HG02852 (cell line): ENCODE data around the gene WBP1.
"Not testable (repeated sequence)": the region's sequence is repeated elsewhere in the genome, so short reads cannot be mapped to it uniquely, and the experiment has no call there.

ENCODE experiments used
- ATAC-seq: cut with Tn5 transposase; IDR thresholded peaks from one replicate; pipeline ENCODE4 v1.9.1; 2021; ENCODE audit warnings: mild to moderate bottlenecking, moderate library complexity; ENCODE audit not compliant: unreplicated experiment

WBP1 gene

GRCh38 chr2:74426181-74426758 lies 32.0 kb upstream of the WBP1 start:
- ATAC-seq, result no peak

- ATAC-seq, result no peak
Measured at GRCh38 chr2:74427551-74427950, 30.7 kb upstream of the WBP1 start.

GRCh38 chr2:74428675-74429074 lies 29.6 kb upstream of the WBP1 start:
- ATAC-seq, result no peak

- ATAC-seq, result no peak
Measured at GRCh38 chr2:74429487-74430451, 28.5 kb upstream of the WBP1 start.

- ATAC-seq, result no peak
Measured at GRCh38 chr2:74430502-74430901, 27.7 kb upstream of the WBP1 start.

GRCh38 chr2:74436111-74436805 lies 22.0 kb upstream of the WBP1 start:
- no peak for ATAC-seq

- ATAC-seq, result no peak
Measured at GRCh38 chr2:74436848-74437695, 21.2 kb upstream of the WBP1 start.

GRCh38 chr2:74438248-74438647 lies 20.0 kb upstream of the WBP1 start:
- ATAC-seq, result no peak

- ATAC-seq, result no peak
Measured at GRCh38 chr2:74439373-74439772, 18.9 kb upstream of the WBP1 start.

GRCh38 chr2:74439803-74440377 lies 18.3 kb upstream of the WBP1 start:
- ATAC-seq, result no peak

- peak; percentile 92 for ATAC-seq
Measured at GRCh38 chr2:74440378-74441169, 17.7 kb upstream of the WBP1 start.

- no peak for ATAC-seq
Measured at GRCh38 chr2:74441170-74441689, 17.0 kb upstream of the WBP1 start.

- no peak for ATAC-seq
Measured at GRCh38 chr2:74441690-74442482, 16.4 kb upstream of the WBP1 start, which contains the start of gene RTKN. Gene RTKN (minus strand): TSS chr2:74441937. CDS start chr2:74441816, 121 bp downstream.

GRCh38 chr2:74442483-74443297 lies 15.5 kb upstream of the WBP1 start:
- not testable (repeated sequence) for ATAC-seq

GRCh38 chr2:74444498-74445318 lies 13.5 kb upstream of the WBP1 start:
- no peak for ATAC-seq

GRCh38 chr2:74447230-74447999 lies 10.8 kb upstream of the WBP1 start:
- no peak for ATAC-seq
